Stimulated activated CD8-positive, alpha-beta memory T cell treated with anti-CD3 and anti-CD28 coated beads, Interleukin-12 subunit alpha, Interleukin-12 subunit beta, amount 100 ng/mL, for 24 hours (primary cell): ENCODE results near the gene KLF16.
A peak's percentile ranks its signal among the peaks of the same experiment; 100 is the strongest.

ENCODE experiments used
- DNase-seq: peaks from one replicate; pipeline ENCODE4 v3.0.0-alpha.2; 2020; ENCODE audit errors: extremely low read depth

The KLF16 gene

GRCh38 chr19:1855040-1855827 is 8.1 kb downstream of the KLF16 start:
- DNase-seq: no peak

GRCh38 chr19:1854542-1855039 is 8.8 kb downstream of the KLF16 start:
- DNase-seq: no peak

- no peak for DNase-seq
Observed at GRCh38 chr19:1854039-1854541, 9.3 kb downstream of the KLF16 start.

GRCh38 chr19:1853295-1854038 is 9.9 kb downstream of the KLF16 start:
- DNase-seq: no peak

- no peak for DNase-seq
Observed at GRCh38 chr19:1852581-1853128, 10.7 kb downstream of the KLF16 start.

GRCh38 chr19:1851654-1852580 is 11.5 kb downstream of the KLF16 start:
- DNase-seq: no peak

GRCh38 chr19:1850809-1851653 is 12.3 kb downstream of the KLF16 start:
- DNase-seq: no peak

GRCh38 chr19:1849886-1850398 is 13.4 kb downstream of the KLF16 start:
- no peak for DNase-seq

- no peak for DNase-seq
Observed at GRCh38 chr19:1849132-1849474, 14.3 kb downstream of the KLF16 start.

GRCh38 chr19:1848399-1849131 is 14.8 kb downstream of the KLF16 start, which contains the start of gene REXO1:
Gene REXO1 (minus strand): TSS chr19:1848483. CDS start chr19:1848358, 125 bp downstream.
- DNase-seq: peak; percentile 81

- no peak for DNase-seq
Observed at GRCh38 chr19:1847684-1848398, 15.5 kb downstream of the KLF16 start.

GRCh38 chr19:1847348-1847683 is 16.1 kb downstream of the KLF16 start:
- no peak for DNase-seq

GRCh38 chr19:1846517-1847204 is 16.7 kb downstream of the KLF16 start:
- no peak for DNase-seq

GRCh38 chr19:1845642-1846041 is 17.7 kb downstream of the KLF16 start:
- no peak for DNase-seq

GRCh38 chr19:1845125-1845515 is 18.3 kb downstream of the KLF16 start:
- no peak for DNase-seq

- DNase-seq: no peak
Observed at GRCh38 chr19:1844513-1845124, 18.8 kb downstream of the KLF16 start.

- no peak for DNase-seq
Observed at GRCh38 chr19:1843646-1844394, 19.6 kb downstream of the KLF16 start.
